ENCODE results near the gene FSTL4. TPM values are rescaled to one million over a fixed set of nuclear protein-coding genes. Genes with fewer than 3 reads are reported as not detected.

FSTL4 gene
- total RNA-seq, 1 donor from 2014 or later = 0.07 TPM

DNA sequence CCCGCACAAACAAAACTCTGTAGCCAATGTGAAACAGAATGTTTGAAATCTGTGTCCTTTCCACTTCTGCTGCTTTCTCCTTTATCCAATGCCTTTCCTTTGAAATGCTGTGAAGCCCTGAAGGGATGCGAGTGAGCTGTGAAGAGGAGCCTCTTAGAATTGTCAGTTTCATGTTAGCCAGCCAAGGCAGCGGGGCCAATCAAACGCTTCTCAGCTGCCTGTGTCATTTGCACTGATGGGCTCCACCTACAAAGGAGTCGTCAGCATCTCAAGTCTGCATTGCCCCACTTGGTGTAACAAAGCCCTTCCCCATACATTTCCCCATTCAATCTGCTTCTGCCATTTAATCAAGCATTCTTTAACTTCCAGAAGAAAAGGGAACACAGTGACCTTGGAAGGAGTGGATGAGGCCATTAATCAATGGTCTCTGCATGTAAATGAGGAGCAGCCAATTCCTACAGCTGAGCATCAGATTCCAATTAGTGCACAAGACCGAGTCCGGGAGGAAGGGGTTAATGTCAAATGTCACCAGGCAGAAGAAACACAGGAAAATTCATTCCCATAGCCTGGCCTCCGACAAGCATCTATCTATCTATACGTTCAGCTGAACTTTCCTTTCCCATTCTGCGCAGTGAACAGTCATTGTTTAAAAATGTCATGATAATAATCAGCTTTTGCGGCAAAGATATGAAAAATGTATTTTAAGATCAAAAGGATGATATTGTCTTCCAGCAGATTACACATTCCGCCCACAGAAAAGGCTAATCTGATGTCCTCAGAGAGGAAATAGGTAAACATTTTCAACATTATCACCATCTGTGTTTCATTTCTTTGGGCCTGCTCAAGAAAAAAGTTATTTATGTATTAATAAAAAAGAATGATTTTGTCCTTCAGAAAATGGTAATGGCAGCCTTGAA is 154.6 kb downstream of the FSTL4 start:
- H3K4me3 Mint-ChIP-seq (ENCODE audit: unreplicated experiment) = no peak overlapping the region
- H3K27ac Mint-ChIP-seq (ENCODE audit: unreplicated experiment) = no peak overlapping the region
- H3K9me3 Mint-ChIP-seq (ENCODE audit: low read depth) = no peaks in the 10 kb centered on the region

GRCh38 chr5:133456933-133457402 is 155.4 kb downstream of the FSTL4 start:
- Mint-ChIP-seq H3K36me3 (ENCODE audit: low read depth) (no peaks in the 10 kb centered on the region), H3K9me3 (ENCODE audit: low read depth) (no peaks in the 10 kb centered on the region), H3K27me3 (ENCODE audit: low read depth) (peaks cover 5% of the 10 kb centered on the region), H3K4me1 (ENCODE audit: low read depth) (peaks cover 4% of the 10 kb centered on the region), H3K27ac (ENCODE audit: unreplicated experiment) (no peak overlapping the region), H3K4me3 (ENCODE audit: unreplicated experiment) (no peak overlapping the region)
- TF ChIP-seq, protein P1, sequence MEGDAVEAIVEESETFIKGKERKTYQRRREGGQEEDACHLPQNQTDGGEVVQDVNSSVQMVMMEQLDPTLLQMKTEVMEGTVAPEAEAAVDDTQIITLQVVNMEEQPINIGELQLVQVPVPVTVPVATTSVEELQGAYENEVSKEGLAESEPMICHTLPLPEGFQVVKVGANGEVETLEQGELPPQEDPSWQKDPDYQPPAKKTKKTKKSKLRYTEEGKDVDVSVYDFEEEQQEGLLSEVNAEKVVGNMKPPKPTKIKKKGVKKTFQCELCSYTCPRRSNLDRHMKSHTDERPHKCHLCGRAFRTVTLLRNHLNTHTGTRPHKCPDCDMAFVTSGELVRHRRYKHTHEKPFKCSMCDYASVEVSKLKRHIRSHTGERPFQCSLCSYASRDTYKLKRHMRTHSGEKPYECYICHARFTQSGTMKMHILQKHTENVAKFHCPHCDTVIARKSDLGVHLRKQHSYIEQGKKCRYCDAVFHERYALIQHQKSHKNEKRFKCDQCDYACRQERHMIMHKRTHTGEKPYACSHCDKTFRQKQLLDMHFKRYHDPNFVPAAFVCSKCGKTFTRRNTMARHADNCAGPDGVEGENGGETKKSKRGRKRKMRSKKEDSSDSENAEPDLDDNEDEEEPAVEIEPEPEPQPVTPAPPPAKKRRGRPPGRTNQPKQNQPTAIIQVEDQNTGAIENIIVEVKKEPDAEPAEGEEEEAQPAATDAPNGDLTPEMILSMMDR (IDR thresholded peaks at IDR 0.05) = no peak
- no peak for DNase-seq (ENCODE audit: low spot score)

More for the DNA sequence above, 154.6 kb downstream of the FSTL4 start:
- Mint-ChIP-seq H3K36me3 (ENCODE audit: low read depth) (no peaks in the 10 kb centered on the region), H3K27me3 (ENCODE audit: low read depth) (peaks cover 5% of the 10 kb centered on the region), H3K4me1 (ENCODE audit: low read depth) (peaks cover 4% of the 10 kb centered on the region)
- DNase-seq (ENCODE audit: low spot score) = no peak
- TF ChIP-seq, protein P1 (IDR thresholded peaks at IDR 0.05) = no peak

DNA sequence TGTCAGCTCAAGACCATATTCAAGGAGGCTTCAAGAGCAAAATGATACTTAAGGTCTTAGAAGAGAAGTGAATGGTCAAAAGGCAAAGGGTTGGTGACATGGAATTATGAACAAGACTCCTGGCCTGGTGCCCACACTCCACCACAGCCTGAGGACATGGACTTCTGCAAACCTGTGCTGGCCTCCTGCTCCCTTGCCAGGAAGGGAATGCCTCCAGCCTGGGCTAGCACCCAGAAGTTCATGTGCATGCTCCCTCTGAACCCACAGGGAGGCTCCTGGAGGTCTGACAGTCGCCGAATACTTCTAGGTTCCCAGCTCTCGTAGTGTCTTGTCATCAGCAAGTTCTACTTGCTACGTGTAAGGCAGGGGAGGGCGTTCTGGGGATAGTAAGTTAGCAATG is 156.7 kb downstream of the FSTL4 start:
- Mint-ChIP-seq H3K4me3 (ENCODE audit: unreplicated experiment) (no peak overlapping the region), H3K27me3 (ENCODE audit: low read depth) (peaks cover 9% of the 10 kb centered on the region), H3K4me1 (ENCODE audit: low read depth) (peaks cover 4% of the 10 kb centered on the region), H3K36me3 (ENCODE audit: low read depth) (no peaks in the 10 kb centered on the region), H3K9me3 (ENCODE audit: low read depth) (no peaks in the 10 kb centered on the region), H3K27ac (ENCODE audit: unreplicated experiment) (no peak overlapping the region)
- no peak for DNase-seq (ENCODE audit: low spot score)
- TF ChIP-seq, protein P1 (IDR thresholded peaks at IDR 0.05) = no peak

- Mint-ChIP-seq H3K27ac (ENCODE audit: unreplicated experiment) (no peak overlapping the region), H3K9me3 (ENCODE audit: low read depth) (no peaks in the 10 kb centered on the region), H3K27me3 (ENCODE audit: low read depth) (peaks cover 11% of the 10 kb centered on the region), H3K4me3 (ENCODE audit: unreplicated experiment) (no peak overlapping the region), H3K4me1 (ENCODE audit: low read depth) (no peaks in the 10 kb centered on the region), H3K36me3 (ENCODE audit: low read depth) (no peaks in the 10 kb centered on the region)
- TF ChIP-seq, protein P1 (IDR thresholded peaks at IDR 0.05) = no peak
- DNase-seq (ENCODE audit: low spot score) = no peak
These were observed 157.9 kb downstream of the FSTL4 start for GRCh38 chr5:133454442-133454841.

GRCh38 chr5:133453831-133454230 is 158.5 kb downstream of the FSTL4 start:
- H3K36me3 Mint-ChIP-seq (ENCODE audit: low read depth) = no peaks in the 10 kb centered on the region
- DNase-seq (ENCODE audit: low spot score) = no peak
- TF ChIP-seq, protein P1 (IDR thresholded peaks at IDR 0.05) = no peak
- peaks cover 11% of the 10 kb centered on the region for H3K27me3 Mint-ChIP-seq (ENCODE audit: low read depth)
- no peak overlapping the region for H3K27ac Mint-ChIP-seq (ENCODE audit: unreplicated experiment)
- no peaks in the 10 kb centered on the region for H3K4me1 Mint-ChIP-seq (ENCODE audit: low read depth)
- no peak overlapping the region for H3K4me3 Mint-ChIP-seq (ENCODE audit: unreplicated experiment)
- H3K9me3 Mint-ChIP-seq (ENCODE audit: low read depth) = no peaks in the 10 kb centered on the region
